ENCODE results near the gene DPF3. TPM values are rescaled to one million over a fixed set of nuclear protein-coding genes. Genes with fewer than 3 reads are reported as not detected.

DPF3 gene
- total and polyA plus RNA-seq, 9 of the 15 experiments (the other 6 are each of a cell fraction or from before 2014, with no cell fraction given) = 0.21 to 4.9 (median 1.2) TPM

- no peak for TF ChIP-seq KLF16 (IDR thresholded peaks at IDR 0.05)
- no peak for TF ChIP-seq SMARCA5 (IDR thresholded peaks at IDR 0.05)
- no peak for TF ChIP-seq MCM3 (IDR thresholded peaks at IDR 0.05)
- no peak for TF ChIP-seq NR4A1 (CRISPR knock-in tag; IDR thresholded peaks at IDR 0.05)
- TF ChIP-seq NR4A1 (tag; IDR thresholded peaks at IDR 0.05) = no peak
- no peak for TF ChIP-seq TFAM (CRISPR knock-in tag; conservative IDR thresholded peaks at IDR 0.05)
- TF ChIP-seq MCM7 (IDR thresholded peaks at IDR 0.05) = no peak
- no peak for TF ChIP-seq SNRNP70 (optimal IDR thresholded peaks at IDR 0.05; ENCODE audit: low read depth, low read length)
- TF ChIP-seq FOXO4 (CRISPR knock-in tag; IDR thresholded peaks at IDR 0.05) = no peak
These were observed 15.3 kb upstream of the DPF3 start (continued) for GRCh38 chr14:72909163-72909562.

GRCh38 chr14:72907886-72908285, 14.0 kb upstream of the DPF3 start:
- Histone ChIP-seq H4K20me1 (replicated peaks; ENCODE audit: control insufficient read depth, insufficient read depth, low read length) (no peaks in the 10 kb centered on the region), H3K36me3 (ENCODE audit: control insufficient read depth, insufficient read depth, low read length) (no peaks in the 10 kb centered on the region), H3K27ac (ENCODE audit: extremely low read depth, low read depth, low read length) (peak overlapping the region; percentile 92), H3K4me3 (peak overlapping the region; percentile 11; the same call in 1 of the 2 replicates), H3K9ac (ENCODE audit: insufficient read depth in 1 of 2, low read depth in 2 of 2, low read length in 2 of 2) (peak overlapping the region in 1 of 2 experiments; percentile 65; a peak in 3 of 4 replicates), H3K4me2 (ENCODE audit: insufficient read depth, low read length) (peak overlapping the region; percentile 53), H2AFZ (ENCODE audit: low read depth, low read length) (peak overlapping the region; percentile 82), H3K9me3 (replicated peaks; ENCODE audit: control insufficient read depth, insufficient read depth, low read depth, low read length) (no peaks in the 10 kb centered on the region), H3K27me3 (ENCODE audit: control insufficient read depth in 2 of 2, insufficient read depth in 2 of 2, low read length in 2 of 2) (no peaks in the 10 kb centered on the region), H3K9me1 (ENCODE audit: control insufficient read depth, insufficient read depth, low read length) (no peaks in the 10 kb centered on the region), H3K4me1 (replicated peaks in 1 of 2; ENCODE audit: control insufficient read depth in 2 of 2, insufficient read depth in 2 of 2, low read length in 2 of 2) (peaks cover 9 to 26% of the 10 kb centered on the region in 2 experiments), H3K79me2 (ENCODE audit: control insufficient read depth, insufficient read depth, low read length) (no peaks in the 10 kb centered on the region)
- DNase-seq (ENCODE audit: extremely low read depth in 1 of 4, low spot score in 3 of 4) = peak; percentile 52 to 71 (median 58)
- ChIA-PET POLR2A (interaction anchor here (0.6 to 1.4 kb wide), 6 partner anchors 14 to 392 kb away, joined by 3 to 11 read pairs (median 4); partner anchors contain the start of gene DPF3), CTCF (ENCODE audit: low intra/inter-chr PET ratio) (interaction anchor here (0.6 kb wide), 1 partner anchor 265 kb away, joined by 3 read pairs; no protein-coding TSS in a partner anchor)
- WGBS (ENCODE audit: insufficient coverage, low coverage, missing lambda C conversion rate) = 2% methylated on average over 4 of the region's 5 CpGs
- intact Hi-C loops (cut with micrococcal nuclease) (loop anchor here (10.0 kb wide), 1 partner anchor 173 kb away; no protein-coding TSS in a partner anchor), in situ Hi-C loops (cut with MboI) (loop anchor here (5.0 kb wide), 1 partner anchor 396 kb away; no protein-coding TSS in a partner anchor)
- BruUV-seq (replicated peaks) = TSS peak; percentile 95
- ATAC-seq = peak; percentile 82
- no peak for FAIRE-seq
- TF ChIP-seq NEUROD1 (IDR thresholded peaks at IDR 0.05; ENCODE audit: borderline replicate concordance, low read depth, low read length, partially characterized antibody) (no peak), ZBTB8A (IDR thresholded peaks at IDR 0.05; ENCODE audit: partially characterized antibody) (no peak), KDM4B (IDR thresholded peaks at IDR 0.05; ENCODE audit: borderline replicate concordance in 2 of 2, low read depth in 1 of 2) (no peak), ZNF143 (CRISPR knock-in tag; IDR thresholded peaks at IDR 0.05) (no peak), ZNF263 (CRISPR knock-in tag; IDR thresholded peaks at IDR 0.05; ENCODE audit: borderline replicate concordance) (no peak), SMAD1 (IDR thresholded peaks at IDR 0.05; ENCODE audit: low read depth, low read length, partially characterized antibody) (no peak), PREB (CRISPR knock-in tag; IDR thresholded peaks at IDR 0.05) (no peak), ZNF395 (CRISPR knock-in tag; IDR thresholded peaks at IDR 0.05) (no peak), FOSL1 (tag; conservative IDR thresholded peaks at IDR 0.05) (peak; percentile 85)

Data from K562 (cell line).